IMR-90 (cell line): Measurements from ENCODE around the gene ETFA. TPM values are rescaled to one million over a fixed set of nuclear protein-coding genes. Genes with fewer than 3 reads are reported as not detected.

Experiments used
- ATAC-seq: fragments of 200-7000 bp; cut with Tn5 transposase; 2 replicates; pipeline ENCODE4 v1.9.1; 2020; ENCODE audit warnings: low read depth, mild to moderate bottlenecking, moderate library complexity
- BruUV-seq: library from RNA; stranded (reverse); fragments of 400-500 nt; replicated peaks from 2 replicates; lab custom pipeline; 2021; lab: Mats Ljungman, UMichigan
- CTCF ChIA-PET: fragments of 300-600 bp; formaldehyde crosslinking; extraction: SDS; loops from one replicate; lab custom pipeline; 2021; ENCODE audit warnings: antibody characterized with exemption; lab: Yijun Ruan, JAX
- POLR2A ChIA-PET: fragments of 300-600 bp; sonication (Branson Sonifier 250); formaldehyde crosslinking; loops from one replicate; lab custom pipeline; 2022; ENCODE audit warnings: antibody characterized with exemption; ENCODE audit not compliant: unreplicated experiment; lab: Charles Lee
- DNase-seq: peaks from one replicate; pipeline ENCODE4 v3.0.0; 2013
- H2AFZ ChIP-seq: replicated peaks from 2 replicates; pipeline ENCODE3; 2013; ENCODE audit warnings: low read length, mild to moderate bottlenecking; ENCODE audit not compliant: poor library complexity
- H2AK5ac ChIP-seq: 2 replicates; pipeline ENCODE4 v1.6.1; 2013; ENCODE audit warnings: low read depth, low read length, inconsistent platforms
- H2AK9ac ChIP-seq: replicated peaks from 2 replicates; pipeline ENCODE3; 2013; ENCODE audit warnings: mild to moderate bottlenecking, low read depth, low read length, moderate library complexity; ENCODE audit not compliant: poor library complexity
- H2BK120ac ChIP-seq: 2 replicates; pipeline ENCODE4 v1.6.1; 2013; ENCODE audit warnings: low read depth, low read length, inconsistent platforms
- H2BK15ac ChIP-seq: 3 replicates; pipeline ENCODE4 v1.6.1; 2013; ENCODE audit warnings: low read depth, low read length, inconsistent platforms
- H2BK20ac ChIP-seq: 2 replicates; pipeline ENCODE4 v1.6.1; 2013; ENCODE audit warnings: low read depth, mild to moderate bottlenecking, inconsistent platforms, low read length, moderate library complexity
- H2BK5ac ChIP-seq: 2 replicates; pipeline ENCODE4 v1.6.1; 2013; ENCODE audit warnings: mild to moderate bottlenecking, low read depth, low read length, inconsistent platforms; ENCODE audit not compliant: poor library complexity, severe bottlenecking
- H3K14ac ChIP-seq: replicated peaks from 2 replicates; pipeline ENCODE4 v1.6.1; 2013; ENCODE audit warnings: low read depth, low read length, inconsistent platforms
- H3K18ac ChIP-seq: 2 replicates; pipeline ENCODE4 v1.6.1; 2013; ENCODE audit warnings: low read depth, low read length, control low read depth
- H3K23ac ChIP-seq: 2 replicates; pipeline ENCODE4 v1.6.1; 2013; ENCODE audit warnings: low read depth, low read length, inconsistent platforms
- H3K27ac ChIP-seq: 2 replicates; pipeline ENCODE4 v1.5.1; 2013; ENCODE audit warnings: mild to moderate bottlenecking, control low read depth, low read length; ENCODE audit not compliant: insufficient read depth
- H3K27me3 ChIP-seq: 2 replicates; pipeline ENCODE4 v1.6.1; 2013; ENCODE audit warnings: low read length; ENCODE audit not compliant: control insufficient read depth, insufficient read depth
- H3K36me3 ChIP-seq: 2 replicates; pipeline ENCODE4 v1.6.1; 2013; ENCODE audit warnings: low read length, mixed read lengths; ENCODE audit not compliant: control insufficient read depth, insufficient read depth
- H3K4ac ChIP-seq: 2 replicates; pipeline ENCODE4 v1.6.1; 2013; ENCODE audit warnings: low read depth, low read length, inconsistent platforms
- H3K4me1 ChIP-seq: 2 replicates; pipeline ENCODE4 v1.6.1; 2013; ENCODE audit warnings: low read length, mixed read lengths; ENCODE audit not compliant: control insufficient read depth, insufficient read depth
- H3K4me2 ChIP-seq: 2 replicates; pipeline ENCODE4 v1.6.1; 2013; ENCODE audit warnings: low read depth, mild to moderate bottlenecking, control low read depth, low read length, moderate library complexity
- H3K4me3 ChIP-seq: 2 replicates; pipeline ENCODE4 v1.5.1; 2013; ENCODE audit warnings: low read depth, mild to moderate bottlenecking, control low read depth, low read length, moderate library complexity; ENCODE audit not compliant: insufficient read depth
- H3K56ac ChIP-seq: 2 replicates; pipeline ENCODE4 v1.6.1; 2013; ENCODE audit warnings: low read length, inconsistent platforms; ENCODE audit not compliant: insufficient read depth; ENCODE audit errors: extremely low read depth
- H3K79me1 ChIP-seq, 2 experiments: 2 replicates each; pipeline ENCODE4 v1.6.1; 2013; ENCODE audit warnings: low read length in 2 of 2, inconsistent platforms in 1 of 2, low read depth in 1 of 2
- H3K9ac ChIP-seq: 2 replicates; pipeline ENCODE4 v1.6.1; 2013; ENCODE audit warnings: low read depth, low read length, control low read depth
- H3K9me1 ChIP-seq: 2 replicates; pipeline ENCODE4 v1.6.1; 2013; ENCODE audit warnings: low read length, inconsistent platforms; ENCODE audit not compliant: insufficient read depth
- H3K9me3 ChIP-seq: 2 replicates; pipeline ENCODE4 v1.6.1; 2013; ENCODE audit warnings: low read length; ENCODE audit not compliant: control insufficient read depth, insufficient read depth
- H4K20me1 ChIP-seq: 2 replicates; pipeline ENCODE4 v1.6.1; 2013; ENCODE audit warnings: low read length, inconsistent platforms; ENCODE audit not compliant: insufficient read depth
- H4K5ac ChIP-seq: 2 replicates; pipeline ENCODE4 v1.6.1; 2013; ENCODE audit warnings: mild to moderate bottlenecking, low read depth, low read length, control low read depth
- H4K8ac ChIP-seq, 2 experiments: 2 replicates each; pipeline ENCODE4 v1.6.1; 2013; ENCODE audit warnings: low read depth in 2 of 2, low read length in 2 of 2, control low read depth in 1 of 2, inconsistent platforms in 1 of 2
- H4K91ac ChIP-seq: 2 replicates; pipeline ENCODE4 v1.6.1; 2013; ENCODE audit warnings: low read depth, low read length, inconsistent platforms; ENCODE audit not compliant: insufficient read depth
- CHD1 ChIP-seq: IDR thresholded peaks from 2 replicates; pipeline ENCODE4 v1.6.1; 2012; ENCODE audit warnings: low read depth, low read length, improper control_type of control experiment
- FOS ChIP-seq: fragments of 150-350 bp; IDR thresholded peaks from 2 replicates; pipeline ENCODE4 v1.6.1; 2016; ENCODE audit warnings: low read depth, low read length
- MAZ ChIP-seq: IDR thresholded peaks from 2 replicates; pipeline ENCODE4 v1.6.1; 2012; ENCODE audit warnings: low read depth, mild to moderate bottlenecking, low read length, improper control_type of control experiment, moderate library complexity, borderline replicate concordance
- RCOR1 ChIP-seq: IDR thresholded peaks from 2 replicates; pipeline ENCODE4 v1.6.1; 2012; ENCODE audit warnings: mild to moderate bottlenecking, low read length, improper control_type of control experiment; ENCODE audit not compliant: insufficient replicate concordance
- RFX5 ChIP-seq: IDR thresholded peaks from 2 replicates; pipeline ENCODE4 v1.8.0; 2012; ENCODE audit warnings: low read depth, mild to moderate bottlenecking, low read length, moderate library complexity
- SMC3 ChIP-seq: fragments of 150-350 bp; IDR thresholded peaks from 2 replicates; pipeline ENCODE4 v1.6.1; 2016; ENCODE audit warnings: low read depth, mild to moderate bottlenecking, antibody characterized with exemption, low read length, moderate library complexity
- WGBS, 2 experiments: methylation state at CpG; one replicate each; pipeline versions ENCODE4 v1.1.5 to v1.1.7; 2013; ENCODE audit warnings: missing lambda C conversion rate in 2 of 2; ENCODE audit not compliant: insufficient read length in 1 of 2; ENCODE audit errors: extremely low coverage in 2 of 2; 5-methylcytosine and 5-hydroxymethylcytosine counted together
- dilution Hi-C: fragments of 300-500 bp; cut with HindIII; formaldehyde crosslinking; loops from one replicate; pipeline ENCODE4 v1.14.3; 2018; ENCODE audit warnings: low sequenced_read_pairs; ENCODE audit not compliant: unreplicated experiment
- in situ Hi-C: fragments of 300-500 bp; cut with MboI; formaldehyde crosslinking; loops from 3 replicates; pipeline ENCODE4 v1.14.3; 2019; ENCODE audit warnings: low sequenced_read_pairs, inconsistent platforms, mixed read lengths
- intact Hi-C: fragments of 100-400 bp; cut with micrococcal nuclease; formaldehyde crosslinking; loops from 2 replicates; pipeline ENCODE4 v1.10.0; 2022
- polyA plus RNA-seq, 3 experiments: library from polyadenylated mRNA; depleted of rRNA; stranded (reverse); fragments of >200 nt; gene quantifications; 2 replicates each; pipeline ENCODE4 v1.2.3, GENCODE V29; 2012; ENCODE audit warnings: low replicate concordance in 1 of 3
- total RNA-seq: library from RNA; depleted of rRNA; stranded (reverse); fragments of >200 nt; gene quantifications from 2 replicates; pipeline ENCODE4 v1.2.3, GENCODE V29; 2012

Gene ETFA
- total and polyA plus RNA-seq, 2 of the 4 experiments (the other 2 are of a cell fraction), result 115 to 172 TPM

- H3K4me2 ChIP-seq, result no peak overlapping the region
- peaks cover 11% of the 10 kb centered on the region for H3K36me3 ChIP-seq
- dilution Hi-C loops, result no loop called here
- no peak overlapping the region for H3K27ac ChIP-seq
- no TSS peak for BruUV-seq
- no peak overlapping the region for H4K91ac ChIP-seq
- peaks cover 4% of the 10 kb centered on the region; the same call in 1 of the 2 replicates for H3K9me1 ChIP-seq
- no peak overlapping the region for H4K8ac ChIP-seq
- no peak overlapping the region for H3K4ac ChIP-seq
- no peak overlapping the region for H3K56ac ChIP-seq
- no peak overlapping the region for H2AK9ac ChIP-seq
- POLR2A ChIA-PET, result no interaction called here
- peaks cover 0 to 6% of the 10 kb centered on the region in 2 experiments; a peak in 1 of 4 replicates for H3K79me1 ChIP-seq
- no peak overlapping the region for H2BK15ac ChIP-seq
- no peak overlapping the region for H2BK5ac ChIP-seq
- no peak overlapping the region for H2BK20ac ChIP-seq
- no peak overlapping the region for H3K18ac ChIP-seq
- H2BK120ac ChIP-seq, result no peak overlapping the region
- no peak overlapping the region for H2AK5ac ChIP-seq
- WGBS, 2 experiments, result no CpG with 5 or more reads among the region's 4 CpGs
- H4K5ac ChIP-seq, result no peak overlapping the region
- H3K27me3 ChIP-seq, result no peaks in the 10 kb centered on the region
- DNase-seq, result peak; percentile 31
- no peaks in the 10 kb centered on the region; the same call in none of the 2 replicates for H4K20me1 ChIP-seq
- H3K9ac ChIP-seq, result no peak overlapping the region
- H2AFZ ChIP-seq, result no peak overlapping the region
- intact Hi-C loops, result no loop called here
- no peak overlapping the region for H3K23ac ChIP-seq
- no peak for TF ChIP-seq MAZ
- no peak for TF ChIP-seq SMC3
- no peak for TF ChIP-seq FOS
- no peak for TF ChIP-seq RFX5
- no peak for TF ChIP-seq CHD1
- TF ChIP-seq RCOR1, result no peak
- H3K4me1 ChIP-seq, result no peaks in the 10 kb centered on the region
- H3K9me3 ChIP-seq, result no peaks in the 10 kb centered on the region
- no peak for ATAC-seq
- H3K14ac ChIP-seq, result no peak overlapping the region
- in situ Hi-C loops, result no loop called here
- CTCF ChIA-PET, result interaction anchor here (0.7 kb wide), 1 partner anchor 9 kb away, joined by 9 read pairs; no protein-coding TSS in a partner anchor
- H3K4me3 ChIP-seq, result no peak overlapping the region
Measured at GRCh38 chr15:76206325-76206976, 104.8 kb downstream of the ETFA start.
